Measurements from ENCODE around the gene PPP6R1.

The PPP6R1 gene

GRCh38 chr19:55259540-55260210 lies 858 bp upstream of the PPP6R1 start:
- no peak for DNase-seq (ENCODE audit: extremely low read depth, low read depth)
- TF ChIP-seq CTCF (IDR thresholded peaks at IDR 0.05; ENCODE audit: low read depth, low read length, missing control alignments), result no peak
- peak overlapping the region; percentile 87 for H3K4me3 ChIP-seq (replicated peaks; ENCODE audit: low read depth, low read length)

- TF ChIP-seq CTCF (IDR thresholded peaks at IDR 0.05; ENCODE audit: low read depth, low read length, missing control alignments), result no peak
- H3K4me3 ChIP-seq (replicated peaks; ENCODE audit: low read depth, low read length), result peak overlapping the region; percentile 87
- DNase-seq (ENCODE audit: extremely low read depth, low read depth), result no peak
These were observed 365 bp downstream of the PPP6R1 start for GRCh38 chr19:55258476-55258827.

GRCh38 chr19:55257461-55258420 lies 1.1 kb downstream of the PPP6R1 start:
- H3K4me3 ChIP-seq (replicated peaks; ENCODE audit: low read depth, low read length), result peak overlapping the region; percentile 87
- no peak for DNase-seq (ENCODE audit: extremely low read depth, low read depth)
- TF ChIP-seq CTCF (IDR thresholded peaks at IDR 0.05; ENCODE audit: low read depth, low read length, missing control alignments), result no peak

- DNase-seq (ENCODE audit: extremely low read depth, low read depth), result no peak
- TF ChIP-seq CTCF (IDR thresholded peaks at IDR 0.05; ENCODE audit: low read depth, low read length, missing control alignments), result no peak
- H3K4me3 ChIP-seq (replicated peaks; ENCODE audit: low read depth, low read length), result peak overlapping the region; percentile 87
These were observed 2.0 kb downstream of the PPP6R1 start for GRCh38 chr19:55256562-55257460.

- no peak for TF ChIP-seq CTCF (IDR thresholded peaks at IDR 0.05; ENCODE audit: low read depth, low read length, missing control alignments)
- peak overlapping the region; percentile 87 for H3K4me3 ChIP-seq (replicated peaks; ENCODE audit: low read depth, low read length)
- no peak for DNase-seq (ENCODE audit: extremely low read depth, low read depth)
These were observed 3.0 kb downstream of the PPP6R1 start for GRCh38 chr19:55255618-55256423.

GRCh38 chr19:55254625-55254977 lies 4.2 kb downstream of the PPP6R1 start:
- no peak for DNase-seq (ENCODE audit: extremely low read depth, low read depth)
- no peak overlapping the region; the same call in 1 of the 2 replicates for H3K4me3 ChIP-seq (replicated peaks; ENCODE audit: low read depth, low read length)
- no peak for TF ChIP-seq CTCF (IDR thresholded peaks at IDR 0.05; ENCODE audit: low read depth, low read length, missing control alignments)
